Mesothelial cell of epicardium (in vitro differentiated cells): ENCODE results near the gene FIBCD1. TPM values are rescaled to one million over a fixed set of nuclear protein-coding genes. Genes with fewer than 3 reads are reported as not detected.
"Not testable (repeated sequence)": the region's sequence is repeated elsewhere in the genome, so short reads cannot be mapped to it uniquely, and the experiment has no call there.

ENCODE experiments used
- DNase-seq, 2 experiments: peaks; one replicate each; pipeline ENCODE4 v3.0.0; 2021; ENCODE audit warnings: low spot score in 2 of 2; ENCODE audit not compliant: unreplicated experiment in 2 of 2
- H3K27ac Mint-ChIP-seq: 2 replicates; pipeline ENCODE4 v1.8.0; 2021; ENCODE audit warnings: mixed read lengths
- H3K27me3 Mint-ChIP-seq: 2 replicates; pipeline ENCODE4 v1.8.0; 2021; ENCODE audit warnings: low read depth, mixed read lengths
- H3K36me3 Mint-ChIP-seq: 2 replicates; pipeline ENCODE4 v1.8.0; 2021; ENCODE audit warnings: mixed read lengths
- H3K4me1 Mint-ChIP-seq: 2 replicates; pipeline ENCODE4 v1.8.0; 2021; ENCODE audit warnings: mixed read lengths
- H3K4me3 Mint-ChIP-seq: 2 replicates; pipeline ENCODE4 v1.8.0; 2021; ENCODE audit warnings: mild to moderate bottlenecking, moderate library complexity, mixed read lengths
- H3K9me3 Mint-ChIP-seq: 2 replicates; pipeline ENCODE4 v1.8.0; 2021; ENCODE audit warnings: mixed read lengths
- CTCF ChIP-seq: fragments of 200-600 bp; sonication (generic); IDR thresholded peaks from one replicate; pipeline ENCODE4 v1.5.0; 2021; ENCODE audit warnings: antibody characterized with exemption; ENCODE audit not compliant: unreplicated experiment
- total RNA-seq: library from RNA; stranded (reverse); gene quantifications from 3 replicates; pipeline ENCODE4 v1.2.1, GENCODE V29; 2021

FIBCD1 gene
- total RNA-seq, 1 donor from 2014 or later, result 2.2 TPM

- Mint-ChIP-seq H3K27ac (no peak overlapping the region), H3K4me3 (no peak overlapping the region), H3K36me3 (peaks cover 3% of the 10 kb centered on the region), H3K27me3 (peaks cover 18% of the 10 kb centered on the region), H3K4me1 (no peaks in the 10 kb centered on the region), H3K9me3 (peaks cover 4% of the 10 kb centered on the region)
- no peak for DNase-seq
- TF ChIP-seq CTCF, result no peak
These were observed 17.0 kb upstream of the FIBCD1 start for GRCh38 chr9:130955947-130956621.

- not testable (repeated sequence) for H3K36me3 Mint-ChIP-seq, H3K9me3 Mint-ChIP-seq, H3K27ac Mint-ChIP-seq, H3K4me3 Mint-ChIP-seq, H3K4me1 Mint-ChIP-seq, DNase-seq
- peaks cover 29% of the 10 kb centered on the region for H3K27me3 Mint-ChIP-seq
These were observed 15.9 kb upstream of the FIBCD1 start for GRCh38 chr9:130954925-130955324.

- Mint-ChIP-seq H3K27me3 (peaks cover 36% of the 10 kb centered on the region), H3K9me3 (peaks cover 4% of the 10 kb centered on the region), H3K27ac (no peak overlapping the region), H3K4me3 (no peak overlapping the region), H3K4me1 (no peaks in the 10 kb centered on the region), H3K36me3 (peaks cover 3% of the 10 kb centered on the region)
- TF ChIP-seq CTCF, result no peak
- no peak for DNase-seq
These were observed 15.3 kb upstream of the FIBCD1 start for GRCh38 chr9:130954317-130954716.

GRCh38 chr9:130952065-130952762 lies 13.2 kb upstream of the FIBCD1 start:
- Mint-ChIP-seq H3K9me3 (no peaks in the 10 kb centered on the region), H3K4me1 (no peaks in the 10 kb centered on the region), H3K4me3 (no peak overlapping the region), H3K27ac (no peak overlapping the region), H3K27me3 (peaks cover 55% of the 10 kb centered on the region), H3K36me3 (no peaks in the 10 kb centered on the region)
- DNase-seq, result no peak
- no peak for TF ChIP-seq CTCF

- Mint-ChIP-seq H3K9me3 (no peaks in the 10 kb centered on the region), H3K27me3 (peaks cover 68% of the 10 kb centered on the region), H3K27ac (no peak overlapping the region), H3K4me1 (no peaks in the 10 kb centered on the region), H3K36me3 (no peaks in the 10 kb centered on the region), H3K4me3 (no peak overlapping the region)
- no peak for TF ChIP-seq CTCF
- no peak for DNase-seq
These were observed 10.9 kb upstream of the FIBCD1 start for GRCh38 chr9:130950039-130950311.

DNA sequence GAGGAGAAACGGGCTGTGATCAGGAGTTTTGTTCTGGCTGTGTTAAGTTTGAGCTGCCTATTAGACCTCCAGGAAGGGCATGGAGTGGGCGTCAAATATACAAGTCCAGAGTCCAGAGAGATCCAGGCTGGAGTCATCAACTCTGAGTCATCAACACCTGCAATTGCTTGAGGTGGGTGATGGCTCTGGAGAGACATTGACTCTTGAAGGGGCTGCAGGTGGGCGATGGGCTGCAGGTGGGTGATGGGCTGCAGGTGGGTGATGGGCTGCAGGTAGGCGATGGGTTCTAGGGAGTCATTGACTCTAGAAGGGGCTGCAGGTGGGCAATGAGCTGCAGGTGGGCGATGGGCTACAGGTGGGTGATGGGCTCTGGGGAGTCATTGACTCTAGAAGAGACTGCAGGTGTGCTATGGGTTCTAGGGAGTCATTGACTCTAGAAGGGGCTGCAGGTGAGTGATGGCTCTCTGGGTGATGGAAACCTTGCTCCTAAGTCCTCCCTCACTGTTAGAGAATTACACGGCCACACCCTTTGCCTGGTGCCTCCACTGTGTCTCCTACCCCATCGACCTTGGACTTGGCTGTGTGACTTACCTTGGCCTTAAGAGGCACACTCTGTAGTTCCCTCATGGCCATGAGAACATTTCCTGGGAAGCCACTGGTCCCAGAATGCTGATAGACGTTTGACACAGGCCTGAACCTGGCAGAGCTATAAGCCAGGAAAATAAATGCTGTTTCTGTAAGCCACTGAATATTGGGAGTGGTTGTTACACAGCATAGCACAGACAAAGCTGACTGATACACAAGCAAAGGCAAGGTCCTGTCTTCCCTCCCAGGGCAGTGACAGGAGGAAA lies 10.4 kb upstream of the FIBCD1 start:
- Mint-ChIP-seq H3K4me1 (no peaks in the 10 kb centered on the region), H3K36me3 (no peaks in the 10 kb centered on the region), H3K27me3 (peaks cover 73% of the 10 kb centered on the region), H3K4me3 (no peak overlapping the region), H3K9me3 (no peaks in the 10 kb centered on the region), H3K27ac (no peak overlapping the region)
- no peak for TF ChIP-seq CTCF
- DNase-seq, result no peak
